NCI-H1417 treated with DMSO at 0.1 percent for 48 hours (cell line): ENCODE results near the gene PSMB1.
A peak's percentile ranks its signal among the peaks of the same experiment; 100 is the strongest.

Source experiments
- DNase-seq: peaks from one replicate; lab custom pipeline; 2025; lab: John Stamatoyannopoulos, UW

The PSMB1 gene

DNA sequence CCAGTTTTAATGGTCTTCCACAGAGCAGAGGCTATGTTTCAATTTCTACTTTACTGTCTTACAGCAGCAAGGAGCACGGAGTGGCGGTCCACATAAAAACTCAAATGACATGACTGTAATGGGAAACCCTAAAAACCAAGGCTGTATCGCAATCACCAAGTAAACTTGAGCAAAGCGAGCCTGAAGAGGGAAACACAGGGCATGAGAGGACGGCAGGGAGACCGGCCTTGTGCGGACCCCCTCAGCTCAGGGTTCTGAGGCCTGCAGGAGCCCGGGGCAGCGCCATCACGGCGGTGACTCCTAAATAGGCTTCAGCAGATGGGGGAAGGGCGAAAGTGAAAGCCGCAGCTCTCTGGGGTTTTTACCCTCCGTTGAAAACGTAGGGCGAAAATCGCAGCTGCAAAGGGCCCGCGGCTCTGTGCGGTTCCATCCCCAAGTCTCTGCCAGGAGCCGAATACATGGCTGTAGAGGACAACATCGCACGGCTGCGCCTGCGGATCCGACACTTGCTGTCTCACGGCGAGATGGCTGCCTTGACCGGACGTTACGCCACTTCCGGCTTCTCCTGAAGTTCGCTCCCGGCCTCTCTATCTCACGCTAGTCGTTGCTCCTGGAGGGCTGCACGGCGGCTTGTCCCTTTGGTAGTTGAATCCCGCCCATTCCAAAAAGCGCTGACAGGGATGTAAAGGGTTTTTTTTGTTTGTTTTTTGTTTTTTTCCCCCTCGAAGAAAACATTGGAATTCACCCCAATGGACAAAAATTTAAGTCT, at the start of gene PSMB1:
TSS of gene PSMB1 (minus strand) at position 543 of the 769 bp plus-strand sequence. CDS start at position 478, 65 bp downstream.
- DNase-seq, result peak; percentile 46

- no peak for DNase-seq
Observed at GRCh38 chr6:170597278-170597677, 44.2 kb upstream of the PSMB1 start.

DNA sequence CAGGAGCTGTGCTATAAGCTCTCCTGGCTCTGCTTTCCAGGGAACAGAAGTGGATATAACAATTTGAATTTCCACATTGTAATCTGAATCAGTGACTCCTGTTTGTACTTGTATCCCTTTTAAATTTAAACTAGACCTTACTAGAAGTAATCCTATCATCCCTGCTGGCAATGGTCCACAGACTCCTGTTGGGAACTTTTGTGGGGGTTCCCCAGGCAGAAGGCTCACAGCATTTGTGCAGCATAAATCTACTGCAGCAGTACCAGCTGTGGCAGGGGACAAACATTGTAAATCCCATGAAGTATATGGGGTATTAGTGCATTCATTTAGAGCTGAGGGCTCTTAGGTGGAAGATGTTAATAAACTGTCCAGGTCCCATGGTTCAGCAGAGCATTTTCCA, 43.3 kb upstream of the PSMB1 start:
- DNase-seq, result no peak

DNA sequence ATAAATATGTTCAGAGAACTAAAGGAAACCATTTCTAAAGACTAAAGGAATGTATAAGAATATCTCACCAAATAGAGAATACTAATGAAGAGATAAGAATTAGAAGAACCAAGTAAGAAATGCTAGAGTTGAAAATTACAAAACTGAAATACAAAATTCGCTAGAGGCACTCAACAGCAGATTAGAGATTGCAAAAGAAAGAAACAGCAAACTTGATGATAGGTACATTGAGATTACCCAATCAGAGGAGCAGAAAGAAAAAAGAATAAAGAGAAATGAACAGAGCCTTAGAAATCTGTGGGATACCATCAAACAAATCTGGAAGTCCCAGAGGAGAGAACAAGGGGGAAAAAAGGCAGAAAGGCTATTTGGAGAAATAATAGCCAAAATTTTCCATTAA, 37.6 kb upstream of the PSMB1 start:
- no peak for DNase-seq

DNA sequence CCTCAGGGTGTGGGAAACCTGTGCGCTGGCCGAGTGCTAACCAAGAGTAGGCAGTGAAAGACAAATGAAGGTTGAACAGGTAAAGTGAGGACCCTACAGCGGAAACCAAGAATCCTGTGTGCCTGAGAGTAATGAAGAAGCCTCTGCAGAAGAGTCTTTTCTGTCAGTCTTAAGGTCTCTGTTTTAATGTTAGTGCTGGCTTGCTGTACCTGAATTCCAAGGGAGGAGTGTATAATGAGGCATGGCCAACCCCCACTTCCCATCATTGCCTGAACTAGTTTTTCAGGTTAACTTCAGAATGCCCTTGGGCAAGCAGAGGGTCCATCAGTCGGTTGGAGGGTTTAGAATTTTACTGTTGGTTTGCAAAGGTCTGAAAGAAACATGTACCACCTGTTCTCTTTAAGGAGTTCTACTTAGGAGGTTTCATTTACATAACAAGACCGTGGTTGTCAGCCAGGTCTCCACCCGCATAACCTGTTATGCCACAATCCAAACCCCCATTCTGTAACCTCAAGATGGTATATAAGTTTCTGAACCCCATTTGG, 31.9 kb upstream of the PSMB1 start:
- no peak for DNase-seq

- peak; percentile 48 for DNase-seq
Observed at GRCh38 chr6:170584181-170584953, 31.3 kb upstream of the PSMB1 start, which contains the start of gene PDCD2. Gene PDCD2 (minus strand): TSS chr6:170584637. CDS start chr6:170584581, 56 bp downstream.

GRCh38 chr6:170583756-170584180, 30.7 kb upstream of the PSMB1 start:
- DNase-seq, result no peak

DNA sequence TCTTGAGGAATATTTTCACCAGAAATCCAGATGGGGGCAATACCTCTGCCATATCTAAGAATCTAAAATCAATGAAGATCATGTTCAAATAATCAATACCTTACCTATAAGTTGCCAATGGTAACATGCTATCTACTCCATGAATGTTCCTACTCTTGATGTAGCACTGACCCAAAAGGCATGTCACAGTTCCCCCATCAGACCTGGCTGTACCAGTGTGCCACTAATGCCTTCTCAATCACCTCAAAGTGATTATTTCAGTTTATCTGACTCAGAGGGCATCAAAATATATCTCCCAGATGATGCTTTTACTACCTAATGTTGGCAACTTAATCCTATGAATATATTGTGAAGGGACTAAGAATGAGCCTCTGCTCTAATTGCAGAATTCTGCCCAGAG, 25.8 kb upstream of the PSMB1 start:
- no peak for DNase-seq

GRCh38 chr6:170575250-170575649, 22.1 kb upstream of the PSMB1 start:
- DNase-seq, result no peak

- no peak for DNase-seq
Observed at GRCh38 chr6:170572704-170573466, 19.8 kb upstream of the PSMB1 start.

DNA sequence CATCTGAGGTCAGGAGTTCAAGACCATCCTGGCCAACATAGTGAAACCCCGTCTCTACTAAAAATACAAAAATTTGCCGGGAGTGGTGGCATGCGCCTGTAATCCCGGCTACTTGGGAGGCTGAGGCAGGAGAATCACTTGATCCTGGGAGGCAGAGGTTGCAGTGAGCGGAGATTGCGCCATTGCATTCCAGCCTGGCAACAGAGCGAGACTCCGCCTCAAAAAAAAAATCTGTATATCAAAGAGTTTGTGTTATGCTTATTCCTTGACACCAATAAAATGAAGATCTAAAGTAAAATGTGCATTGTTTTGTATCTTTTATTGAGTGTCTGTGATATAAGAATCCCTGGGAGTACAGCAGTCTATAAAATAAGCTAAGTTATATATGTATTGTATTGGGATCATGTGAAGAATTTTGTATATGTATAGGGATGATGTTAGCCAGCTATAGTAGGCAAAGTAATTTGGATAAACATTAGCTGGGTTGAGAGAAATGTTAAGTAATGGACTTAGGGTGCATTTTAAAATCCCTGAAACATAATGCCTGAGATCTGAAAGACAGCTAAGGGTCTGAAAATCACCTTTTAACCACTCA, 11.9 kb upstream of the PSMB1 start:
- DNase-seq, result no peak

- DNase-seq, result no peak
Observed at GRCh38 chr6:170561555-170561954, 8.4 kb upstream of the PSMB1 start.

- no peak for DNase-seq
Observed at GRCh38 chr6:170555305-170555704, 2.2 kb upstream of the PSMB1 start.

GRCh38 chr6:170554796-170555137, 1.7 kb upstream of the PSMB1 start:
- no peak for DNase-seq

GRCh38 chr6:170554013-170554795, 1.1 kb upstream of the PSMB1 start, which contains the start of gene TBP:
Gene TBP (plus strand): TSS chr6:170554369. CDS start chr6:170557030, 2,661 bp downstream.
- DNase-seq, result peak; percentile 96

DNA sequence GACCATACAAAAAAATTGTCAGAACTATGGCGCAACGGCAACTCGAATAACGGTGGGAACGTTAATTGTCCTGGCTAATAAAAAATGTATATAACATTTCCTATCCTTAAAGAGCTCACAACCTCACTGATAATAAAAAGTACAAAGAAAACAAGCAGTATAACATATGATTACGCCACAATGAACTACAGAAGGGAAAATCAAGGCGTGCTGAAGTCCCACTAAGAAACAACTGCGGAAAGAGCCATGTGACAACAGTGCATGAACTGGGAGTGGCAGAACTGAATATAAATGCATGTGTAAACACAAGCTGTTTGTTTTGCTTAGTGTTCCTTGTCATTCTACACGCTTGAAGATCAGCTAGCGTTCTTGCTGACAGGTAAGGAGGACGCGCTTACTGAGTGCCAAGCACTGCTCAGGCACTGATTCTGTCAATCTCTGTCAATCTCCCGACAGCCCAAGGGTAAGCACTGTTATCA, 466 bp upstream of the PSMB1 start:
- no peak for DNase-seq

DNA sequence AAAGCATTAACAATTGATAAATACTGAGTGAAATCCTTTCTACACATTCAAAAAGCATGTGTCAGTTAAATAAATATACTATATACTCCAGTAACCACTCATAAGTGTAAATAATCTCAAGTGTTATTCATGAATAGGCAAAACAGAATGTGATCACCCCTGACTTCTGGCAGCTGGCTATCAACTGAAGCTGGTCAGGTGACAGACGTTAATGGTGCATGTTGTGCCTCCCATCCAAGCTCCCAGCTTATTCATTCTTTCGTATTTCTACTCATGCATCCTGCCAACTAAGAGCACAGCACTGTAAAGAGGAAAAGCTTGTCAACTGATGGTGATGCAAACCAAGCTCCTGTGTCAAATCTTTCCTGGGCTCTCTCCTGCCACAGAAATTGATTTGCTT, 7.7 kb downstream of the PSMB1 start:
- no peak for DNase-seq

- DNase-seq, result no peak
Observed at GRCh38 chr6:170542031-170542719, 10.9 kb downstream of the PSMB1 start.

GRCh38 chr6:170537329-170537728, 15.8 kb downstream of the PSMB1 start:
- no peak for DNase-seq

- no peak for DNase-seq
Observed at GRCh38 chr6:170536671-170537070, 16.4 kb downstream of the PSMB1 start.
